HG02885 (cell line): Measurements from ENCODE around the gene LCP2.
A peak's percentile ranks its signal among the peaks of the same experiment; 100 is the strongest.

Experiments used
- ATAC-seq: cut with Tn5 transposase; IDR thresholded peaks from one replicate; pipeline ENCODE4 v1.9.1; 2021; ENCODE audit warnings: mild to moderate bottlenecking; ENCODE audit not compliant: unreplicated experiment, poor library complexity

Gene LCP2

DNA sequence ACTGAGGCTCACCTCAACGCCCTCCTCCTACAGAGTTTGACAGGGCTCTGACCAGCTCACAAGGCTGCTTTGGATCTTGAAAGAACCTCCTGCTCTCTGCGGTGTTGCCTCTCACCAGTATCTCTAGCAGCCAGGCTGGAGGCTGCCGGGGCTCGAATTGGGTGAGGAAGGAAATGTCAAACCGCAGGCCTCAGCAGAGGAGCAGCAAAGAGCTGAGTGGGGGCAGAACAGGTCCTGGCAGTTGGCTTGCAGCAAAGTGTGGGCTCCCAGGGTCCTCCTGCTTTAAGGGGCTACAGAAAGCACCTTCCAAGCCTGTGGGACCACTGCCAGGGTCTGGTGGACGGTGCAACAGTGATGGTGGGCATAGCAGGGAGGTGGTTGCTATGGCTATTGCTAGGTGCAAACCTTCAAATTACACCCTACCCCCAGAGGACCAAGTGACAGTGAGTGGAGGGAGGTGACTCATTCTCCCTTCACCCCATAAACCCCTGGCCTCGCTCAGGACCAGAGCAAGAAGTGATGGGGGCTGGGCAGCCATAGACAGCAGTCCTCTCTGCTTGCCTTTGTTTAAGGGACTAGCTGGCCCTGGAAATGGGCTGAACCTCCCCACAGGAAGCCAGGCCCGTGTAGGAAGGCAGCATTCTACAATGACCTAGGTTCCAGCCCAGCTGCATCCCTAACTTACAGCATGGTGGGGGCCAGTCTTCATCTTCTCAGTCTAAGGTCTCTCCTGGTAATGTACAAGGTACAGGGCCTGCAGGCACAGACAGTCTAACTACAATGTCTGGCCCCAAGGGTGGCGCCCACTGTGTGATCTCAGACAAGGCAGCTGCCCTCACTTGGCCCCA lies 18.7 kb downstream of the LCP2 start:
- ATAC-seq = peak; percentile 90

DNA sequence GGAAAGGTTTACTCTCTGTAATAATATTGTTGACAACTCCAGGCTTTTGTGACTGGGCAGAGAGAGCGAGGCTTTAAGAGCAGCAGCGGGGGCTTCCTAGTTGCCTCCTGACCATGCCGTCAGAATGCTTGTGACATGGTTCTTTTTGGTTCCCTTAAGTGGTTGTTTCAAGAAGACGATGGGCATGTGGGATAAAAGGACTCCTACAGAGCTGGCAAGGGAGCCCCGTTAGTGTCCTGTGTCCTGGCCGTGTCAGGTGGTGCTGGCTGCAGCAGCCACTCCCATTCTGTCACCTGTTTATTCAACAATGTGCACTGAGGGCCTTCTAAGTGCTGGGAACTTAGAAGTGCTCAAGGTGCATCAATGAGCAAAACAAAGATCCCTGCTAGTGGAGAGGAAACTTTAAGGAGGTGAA lies 19.7 kb downstream of the LCP2 start:
- ATAC-seq = no peak

DNA sequence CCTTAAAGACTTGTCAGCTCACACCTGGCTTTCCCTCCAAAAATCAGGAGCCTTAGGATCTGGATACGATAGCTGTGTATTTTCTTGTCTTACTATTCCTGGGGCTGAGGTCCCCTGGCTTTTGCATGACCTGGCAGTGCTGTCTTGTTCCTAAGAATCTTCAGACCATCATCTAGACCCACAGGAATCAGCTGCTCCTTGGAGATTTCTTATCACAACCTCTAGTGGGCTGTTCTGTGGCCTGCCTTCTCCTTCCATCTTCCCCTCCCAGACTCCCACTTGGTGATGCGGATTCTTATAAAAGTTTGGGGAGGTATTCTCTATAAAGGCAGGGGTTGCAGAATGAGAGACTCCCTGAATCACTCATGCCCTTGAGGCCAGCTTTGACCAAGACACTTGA lies 21.4 kb downstream of the LCP2 start:
- ATAC-seq = no peak

DNA sequence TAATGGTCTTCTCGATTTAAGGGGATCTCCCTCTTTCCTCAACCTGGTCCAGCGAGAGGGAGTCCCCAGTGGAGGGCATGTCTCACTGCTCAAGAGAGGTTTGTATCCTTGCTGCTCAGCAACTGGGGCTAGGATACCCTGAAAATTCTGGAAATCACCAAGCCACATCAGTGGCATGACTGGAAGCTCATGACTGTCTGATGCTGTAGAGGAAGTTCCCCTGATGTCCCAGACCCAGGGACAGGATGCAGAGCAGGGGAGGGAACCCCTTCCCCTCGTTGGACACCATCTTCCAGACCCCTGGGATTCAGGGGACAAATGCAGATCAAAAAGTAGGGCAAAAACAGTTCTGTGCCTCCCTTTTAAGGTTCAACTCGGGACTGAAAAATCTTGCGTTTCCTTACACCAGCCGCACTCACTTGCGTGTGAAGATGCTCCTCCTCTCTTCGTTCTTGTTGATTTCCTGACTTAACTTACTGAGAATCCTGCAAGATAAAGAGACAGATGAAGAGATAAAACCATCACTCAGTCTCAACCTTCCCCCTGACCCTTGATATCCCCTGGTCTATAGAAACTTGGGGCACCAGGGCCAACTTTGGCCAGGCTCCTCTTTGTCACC lies 22.1 kb downstream of the LCP2 start:
- ATAC-seq = no peak

DNA sequence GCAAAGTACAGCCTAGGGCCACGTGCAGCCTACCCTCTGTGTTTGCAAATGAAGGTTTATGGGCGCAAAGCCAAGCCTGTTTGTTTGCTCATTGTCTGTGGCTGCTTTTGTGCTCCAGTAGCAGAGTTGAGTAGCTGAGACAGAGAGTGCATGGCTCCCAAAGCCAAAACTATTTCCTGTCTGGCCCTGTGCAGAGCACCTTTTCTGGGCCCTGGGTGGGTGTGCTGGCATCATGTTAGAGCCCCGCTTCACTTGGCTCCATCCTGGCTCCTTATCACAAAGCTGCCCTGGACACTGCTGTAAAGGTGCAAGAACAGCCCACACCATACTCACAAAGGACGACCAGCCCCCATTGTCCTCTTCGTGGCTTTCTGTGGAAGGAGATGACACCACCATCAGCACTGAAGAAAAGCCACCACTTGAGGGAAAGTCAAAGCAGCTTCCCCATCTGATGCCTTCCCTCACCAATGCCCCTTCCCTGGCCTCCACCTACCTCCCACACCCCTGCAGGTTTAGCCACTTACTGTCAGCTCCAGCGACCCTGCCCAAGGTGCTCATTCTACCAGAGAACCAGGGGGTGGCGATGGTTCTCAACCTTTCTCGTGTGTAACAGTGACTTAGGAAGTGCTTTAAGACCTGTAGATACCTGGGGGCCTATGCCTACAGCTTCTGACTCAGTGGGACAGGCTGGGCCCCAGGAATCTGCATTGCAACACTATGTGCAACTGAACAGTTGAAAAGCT lies 23.4 kb downstream of the LCP2 start:
- no peak for ATAC-seq

DNA sequence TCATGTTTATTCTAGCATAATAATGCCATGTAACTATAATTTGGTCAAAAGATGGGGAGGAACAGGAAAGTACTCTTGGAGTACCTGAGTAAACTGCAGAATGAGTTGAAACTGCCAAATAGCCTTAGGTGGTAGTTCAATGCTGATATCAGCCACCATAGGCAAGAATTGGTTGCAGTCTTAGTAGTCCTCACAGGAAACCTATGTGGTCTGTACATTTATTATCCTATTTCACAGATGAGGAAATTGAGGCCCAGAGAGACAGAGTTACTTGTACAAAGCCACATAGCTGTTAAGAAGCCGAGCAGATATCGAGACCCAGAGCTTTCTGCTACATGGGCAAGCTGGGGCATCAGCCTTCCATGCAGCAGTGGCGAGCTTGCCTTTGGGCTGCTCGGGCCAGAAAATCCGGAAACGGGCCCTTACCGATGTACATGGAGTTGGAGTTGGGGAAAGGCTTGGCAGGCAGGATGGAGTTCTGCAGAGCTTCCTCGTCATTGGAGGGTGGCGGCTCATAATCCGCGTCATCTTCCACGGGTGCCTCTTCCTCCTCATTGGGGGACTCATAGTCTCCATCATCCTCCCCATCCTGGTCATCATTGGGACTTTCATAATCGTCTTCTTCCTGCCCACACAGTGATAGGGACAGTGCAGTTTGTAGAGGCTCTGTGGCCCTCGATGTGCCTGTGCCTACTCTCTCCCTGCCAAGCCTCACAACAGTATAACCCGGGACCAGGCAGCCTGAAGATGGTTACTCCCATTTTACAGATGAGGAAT lies 27.1 kb downstream of the LCP2 start:
- no peak for ATAC-seq

DNA sequence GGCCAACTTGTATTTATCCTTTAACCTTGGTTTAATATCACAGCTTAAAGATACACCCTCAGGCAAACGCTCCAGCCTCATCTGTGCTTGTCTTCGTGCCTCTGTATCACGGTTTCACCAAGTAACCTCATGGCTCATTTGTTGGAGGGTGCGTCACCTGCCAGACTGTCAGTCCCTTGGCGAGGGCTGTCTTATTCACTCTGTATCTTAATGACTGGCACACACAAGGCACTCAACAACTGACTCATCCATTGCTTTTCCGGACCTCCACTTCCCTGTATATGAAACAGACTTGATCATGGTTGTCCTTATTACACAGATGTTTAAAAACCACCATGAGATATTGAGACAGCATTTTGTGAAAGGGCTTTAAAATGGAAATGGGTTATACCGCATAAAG lies 28.0 kb downstream of the LCP2 start:
- no peak for ATAC-seq

DNA sequence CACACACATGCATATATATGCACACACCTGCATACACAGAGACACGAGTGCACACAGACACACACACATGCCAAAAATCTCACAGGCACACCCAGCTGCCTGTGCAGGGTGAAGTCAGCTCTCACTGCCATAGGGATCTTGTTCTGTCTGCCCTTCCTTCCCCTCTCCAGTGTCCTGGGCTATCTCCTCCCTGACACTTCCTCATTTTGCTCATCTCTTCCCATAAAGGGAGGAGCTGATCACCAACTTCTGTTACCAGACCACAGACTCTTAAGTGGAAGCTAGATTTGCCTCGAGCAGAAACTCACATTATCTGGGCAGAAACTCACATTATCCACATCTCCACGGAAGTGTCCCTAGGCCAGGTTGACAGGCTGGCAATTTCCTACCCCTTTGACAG lies 28.7 kb downstream of the LCP2 start:
- no peak for ATAC-seq

DNA sequence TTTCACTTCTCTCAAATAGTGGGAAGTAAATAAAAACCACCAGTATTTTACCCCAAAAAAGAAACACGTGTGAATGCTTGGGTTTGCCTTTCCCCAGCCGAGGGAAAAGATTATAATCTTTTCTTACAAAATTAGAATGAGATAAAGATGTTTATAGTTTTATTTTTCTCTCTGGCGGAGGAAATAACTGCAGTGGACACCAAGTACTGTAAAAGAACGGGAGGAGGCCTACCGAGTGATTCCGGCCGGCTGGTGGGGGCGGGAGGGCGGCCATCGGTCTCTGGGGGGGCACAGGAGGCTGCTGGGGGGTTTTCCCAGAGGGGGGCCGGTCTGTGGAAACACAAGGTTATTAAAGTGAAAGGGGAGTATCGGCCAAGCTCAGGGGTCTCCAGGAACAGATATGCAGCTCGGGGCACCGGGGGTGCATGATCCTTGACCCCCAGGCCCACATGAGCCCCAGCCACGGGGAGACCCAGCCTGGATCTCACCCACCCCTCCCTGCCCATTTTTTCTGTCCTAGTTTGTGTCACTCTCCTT lies 29.4 kb downstream of the LCP2 start:
- ATAC-seq = no peak

DNA sequence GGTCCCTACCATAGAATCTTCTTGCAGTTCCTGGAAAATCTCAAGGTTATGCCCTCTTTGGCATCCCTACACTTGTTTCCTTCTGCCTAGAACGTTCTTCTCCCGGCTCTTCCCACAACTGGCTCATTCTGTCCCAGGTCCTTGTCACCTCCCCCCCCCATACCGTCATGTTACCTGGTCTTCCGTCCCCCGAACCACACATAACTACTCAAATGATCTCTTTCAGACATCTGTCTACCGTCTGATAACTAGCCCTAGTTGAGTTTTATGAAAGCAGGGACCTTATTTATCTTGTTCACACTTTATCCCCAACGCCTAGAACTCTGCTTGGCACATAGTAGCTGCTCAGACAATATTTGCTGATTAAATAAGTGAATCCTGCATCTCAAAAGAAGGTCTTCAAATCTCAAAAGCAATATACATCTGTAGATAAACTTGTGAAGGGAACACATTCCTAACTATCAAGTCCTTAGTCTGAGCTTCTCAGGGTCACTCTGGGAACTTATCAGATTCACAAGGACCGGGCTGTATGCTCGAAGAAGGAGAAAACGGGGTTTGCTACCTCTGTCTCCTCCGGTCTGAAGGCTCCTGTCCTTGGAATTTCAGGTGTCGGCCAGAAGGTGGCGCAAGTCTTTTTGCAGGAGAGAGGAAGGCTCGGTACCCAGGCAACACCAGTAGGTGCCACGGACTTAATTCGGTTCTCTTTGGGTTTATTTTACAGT lies 30.0 kb downstream of the LCP2 start:
- peak; percentile 91 for ATAC-seq

DNA sequence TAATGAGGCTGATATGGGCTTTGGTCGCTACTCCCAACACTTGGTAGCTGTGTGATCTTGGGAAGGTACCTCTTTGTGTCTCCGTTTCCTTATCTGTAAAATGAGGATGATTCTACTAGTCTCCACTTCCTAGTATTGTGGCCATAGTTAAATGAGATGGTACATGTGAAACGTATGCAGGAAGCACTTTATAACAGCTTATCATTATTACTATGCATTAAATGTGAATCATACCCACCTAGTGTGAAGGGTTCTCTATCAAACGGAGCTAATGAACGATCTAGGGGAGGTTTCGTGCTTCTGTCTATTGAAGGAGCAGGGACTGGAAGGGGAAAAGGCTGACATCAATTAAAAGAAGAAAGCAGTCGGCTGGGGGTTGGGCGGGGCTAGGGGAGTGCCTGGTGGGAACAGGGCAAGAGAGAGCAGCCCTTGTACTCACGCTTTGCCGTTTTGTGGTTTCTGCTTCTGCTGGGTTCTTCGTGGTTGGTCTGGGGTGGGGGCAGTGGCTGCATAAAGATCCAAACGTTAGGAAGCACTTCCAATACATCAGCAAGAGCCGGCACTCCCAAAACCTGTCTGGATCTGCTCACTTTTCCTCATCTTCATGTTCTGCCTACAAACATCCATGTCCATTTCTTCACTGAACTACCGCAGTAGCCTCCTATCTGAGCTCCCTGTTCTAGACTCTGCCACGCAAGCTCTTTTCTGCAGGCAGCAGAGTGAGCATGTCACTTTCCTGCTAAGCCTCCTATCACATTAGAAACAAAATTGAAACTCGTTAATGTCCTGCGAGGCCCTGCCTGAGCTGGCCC lies 30.8 kb downstream of the LCP2 start:
- ATAC-seq = no peak

DNA sequence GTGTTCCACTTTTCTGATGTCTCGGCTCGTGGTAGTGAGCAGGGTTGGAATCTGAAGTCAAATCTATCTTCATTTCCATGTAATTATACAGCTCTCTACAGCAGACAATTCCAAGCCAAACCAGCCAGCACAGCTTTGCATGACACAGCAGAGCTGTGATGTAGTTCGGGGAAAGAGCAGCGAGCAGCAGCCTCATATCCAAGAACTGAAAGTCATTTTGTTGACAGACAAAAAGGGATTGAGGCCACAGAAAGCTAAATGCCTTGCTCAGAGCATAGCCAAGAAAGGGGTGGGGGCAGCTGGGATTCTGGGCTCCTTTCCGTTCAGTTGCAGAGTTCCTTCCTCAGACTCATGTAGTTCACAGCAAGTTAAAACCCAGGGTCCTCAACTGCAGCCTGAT lies 32.1 kb downstream of the LCP2 start:
- ATAC-seq = no peak

DNA sequence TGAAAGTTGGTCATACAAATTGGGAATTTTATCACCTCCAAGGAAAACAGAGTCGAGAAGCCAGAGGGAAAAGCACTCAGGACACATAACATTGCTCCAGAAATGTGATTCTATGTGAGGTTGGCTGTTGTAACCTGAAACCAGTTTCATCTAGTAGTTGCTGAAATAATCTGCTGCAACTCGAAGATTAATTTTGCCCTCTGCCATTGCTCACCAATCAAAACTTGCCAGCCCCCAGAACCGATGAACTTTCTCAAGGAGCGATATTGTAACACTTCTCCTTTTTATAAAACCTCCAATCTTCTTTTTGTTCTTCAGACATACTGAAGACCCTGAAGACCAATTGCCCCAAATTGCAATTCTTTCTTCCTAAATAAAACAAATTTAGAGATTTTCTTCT lies 33.7 kb downstream of the LCP2 start:
- ATAC-seq = no peak

DNA sequence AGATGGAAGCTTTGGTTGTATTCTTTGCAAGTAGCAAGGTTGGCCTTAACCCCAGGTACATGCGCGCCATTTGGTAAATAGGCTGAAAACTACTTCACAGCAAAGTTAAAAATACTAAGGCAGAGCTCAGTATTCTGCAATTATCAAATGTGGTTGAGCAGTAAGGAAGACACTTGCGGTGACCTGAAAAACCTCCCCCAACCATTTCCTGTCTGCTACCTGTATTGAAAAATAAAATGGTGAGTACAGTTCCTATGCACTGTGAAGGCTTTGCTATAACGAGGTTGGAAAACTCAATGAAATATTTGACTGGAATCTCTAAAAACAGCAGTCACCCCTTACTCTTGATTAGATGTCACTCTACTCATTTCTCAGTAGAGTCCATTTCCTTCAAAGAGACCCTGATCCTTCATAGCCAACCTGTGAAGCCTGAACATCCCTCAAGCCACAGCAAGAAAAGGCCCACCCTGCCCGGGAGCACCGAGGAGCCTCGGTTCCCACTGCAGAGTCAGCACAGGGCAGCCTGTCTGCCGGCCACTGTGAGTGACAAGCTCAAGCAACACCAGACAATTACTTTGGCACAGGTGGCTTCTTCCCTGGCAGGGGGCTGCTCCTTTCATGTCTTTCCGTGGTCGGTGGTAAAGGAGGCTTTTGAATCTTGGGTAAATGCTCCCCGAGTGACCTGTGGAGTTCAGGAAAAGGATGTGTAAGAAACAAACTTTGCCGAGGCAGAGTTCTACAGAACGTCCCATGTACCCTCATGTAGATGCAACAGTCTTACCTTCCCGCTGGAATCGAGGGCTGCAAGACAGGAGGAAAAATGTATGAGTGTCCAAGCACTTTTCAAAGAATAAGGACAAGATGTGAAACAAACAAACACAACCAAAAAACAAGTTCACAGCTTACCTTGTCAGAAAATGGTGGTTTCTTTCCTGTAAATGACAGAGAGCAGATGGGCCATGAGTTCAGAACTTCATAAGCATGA lies 35.2 kb downstream of the LCP2 start:
- no peak for ATAC-seq

DNA sequence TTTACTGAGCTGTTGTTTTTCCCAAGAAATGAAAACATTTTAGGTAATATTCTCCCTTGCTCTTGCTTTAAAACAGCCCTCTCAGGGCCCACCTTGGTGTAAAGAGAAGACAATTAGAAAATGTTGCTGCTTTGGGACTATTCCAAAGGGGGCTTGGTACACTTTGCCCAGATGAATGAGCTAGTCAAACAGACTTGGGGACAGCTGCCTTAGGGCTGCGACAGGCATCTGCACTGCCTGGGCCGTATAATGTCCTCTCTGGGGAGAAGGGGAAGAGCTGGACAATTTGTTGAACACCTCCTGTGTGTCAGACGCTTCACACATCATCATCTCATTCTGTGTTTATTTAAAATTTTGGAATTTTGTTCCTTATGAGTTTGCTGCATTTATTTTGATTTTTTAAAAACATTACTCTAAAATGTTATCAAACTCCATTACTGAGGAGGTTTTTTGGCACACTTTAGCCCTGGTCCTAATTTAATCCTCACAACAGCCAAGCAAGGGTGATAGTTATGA lies 36.0 kb downstream of the LCP2 start:
- ATAC-seq = no peak

DNA sequence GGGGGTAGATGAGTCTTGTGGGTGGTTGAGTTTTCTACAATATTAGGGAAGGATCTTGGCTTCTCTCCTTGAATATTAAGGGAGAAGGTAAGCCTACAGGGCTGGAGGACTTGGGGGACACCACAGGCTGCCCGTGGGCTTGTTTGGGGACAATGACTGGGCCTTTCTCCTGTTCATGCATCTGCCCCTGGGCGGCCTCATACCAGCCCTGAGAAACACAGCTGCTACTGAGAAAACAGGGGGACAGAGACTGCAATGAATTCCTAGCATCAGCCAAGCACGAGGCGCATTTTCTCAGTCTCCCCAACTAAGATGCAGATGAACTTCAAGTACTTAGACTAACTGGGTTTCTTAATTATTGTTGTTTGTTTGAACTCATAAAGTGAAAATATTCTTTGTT lies 40.2 kb downstream of the LCP2 start:
- no peak for ATAC-seq

DNA sequence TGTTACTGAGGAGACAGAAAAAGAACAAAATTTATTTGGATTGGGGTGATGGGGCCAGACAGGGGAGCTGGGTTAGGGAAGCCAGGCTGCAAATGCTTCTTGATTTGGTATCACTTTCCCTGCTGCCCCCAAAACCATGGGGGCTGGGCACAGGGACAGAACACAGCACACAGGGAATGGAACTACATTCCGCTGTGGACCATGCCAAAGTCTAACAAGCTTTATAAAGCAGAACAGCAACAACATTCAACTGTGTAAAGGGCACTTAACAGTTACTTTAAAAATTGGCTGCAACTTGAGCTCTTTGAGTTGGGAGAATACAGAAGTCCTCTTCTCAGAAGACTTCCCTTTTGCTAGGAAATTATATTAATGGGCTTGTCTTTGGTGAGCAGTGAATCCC lies 41.0 kb downstream of the LCP2 start:
- ATAC-seq = no peak

DNA sequence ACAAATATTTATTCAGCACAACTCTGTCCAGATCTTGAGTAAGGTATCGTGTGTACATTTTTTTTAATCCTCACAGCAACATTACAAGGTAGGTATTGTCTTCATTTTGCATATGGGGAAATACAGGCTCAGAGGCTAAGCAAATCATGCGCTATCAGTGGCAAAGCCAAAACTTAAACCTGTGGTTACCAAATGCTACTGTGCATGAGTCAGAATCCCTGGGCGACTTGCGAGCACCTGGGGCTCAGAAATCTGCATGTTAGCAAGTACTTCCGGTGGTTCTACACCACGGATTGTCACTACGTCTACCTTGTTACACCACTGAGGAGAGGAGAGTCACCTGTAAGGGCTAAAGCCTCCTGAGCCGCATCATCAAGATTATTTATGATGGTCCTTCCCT lies 43.5 kb downstream of the LCP2 start:
- peak; percentile 97 for ATAC-seq
